ENCODE results near the gene SMIM3.
A peak's percentile ranks its signal among the peaks of the same experiment; 100 is the strongest.
"Not testable (repeated sequence)": the region's sequence is repeated elsewhere in the genome, so short reads cannot be mapped to it uniquely, and the experiment has no call there.

Gene SMIM3

GRCh38 chr5:150793423-150793888 is 14.9 kb downstream of the SMIM3 start:
- not testable (repeated sequence) for DNase-seq (ENCODE audit: low spot score)

- DNase-seq (ENCODE audit: low spot score): no peak
These were observed 16.4 kb downstream of the SMIM3 start for GRCh38 chr5:150794927-150795326.

GRCh38 chr5:150797384-150797783 is 18.8 kb downstream of the SMIM3 start:
- DNase-seq (ENCODE audit: low spot score): no peak

- DNase-seq (ENCODE audit: low spot score): peak; percentile 69
These were observed 22.8 kb downstream of the SMIM3 start for GRCh38 chr5:150801117-150801927.

- no peak for DNase-seq (ENCODE audit: low spot score)
These were observed 25.8 kb downstream of the SMIM3 start for GRCh38 chr5:150804388-150804787.

- DNase-seq (ENCODE audit: low spot score): no peak
These were observed 30.8 kb downstream of the SMIM3 start for GRCh38 chr5:150809363-150809762.

- no peak for DNase-seq (ENCODE audit: low spot score)
These were observed 36.5 kb downstream of the SMIM3 start for GRCh38 chr5:150815010-150815409.

GRCh38 chr5:150816946-150817345 is 38.4 kb downstream of the SMIM3 start:
- no peak for DNase-seq (ENCODE audit: low spot score)

GRCh38 chr5:150829744-150830143 is 51.2 kb downstream of the SMIM3 start:
- no peak for DNase-seq (ENCODE audit: low spot score)

GRCh38 chr5:150831821-150832220 is 53.3 kb downstream of the SMIM3 start:
- DNase-seq (ENCODE audit: low spot score): not testable (repeated sequence)

GRCh38 chr5:150836064-150836463 is 57.5 kb downstream of the SMIM3 start:
- DNase-seq (ENCODE audit: low spot score): no peak

GRCh38 chr5:150836703-150837102 is 58.1 kb downstream of the SMIM3 start:
- DNase-seq (ENCODE audit: low spot score): peak; percentile 47

- not testable (repeated sequence) for DNase-seq (ENCODE audit: low spot score)
These were observed 66.8 kb downstream of the SMIM3 start for GRCh38 chr5:150845185-150845859.

GRCh38 chr5:150846308-150846653 is 67.7 kb downstream of the SMIM3 start, which contains the start of gene IRGM:
Gene IRGM (plus strand): TSS chr5:150846521. CDS start chr5:150848124, 1,603 bp downstream.
- DNase-seq (ENCODE audit: low spot score): not testable (repeated sequence)
